SU-DHL-6 (cell line): Measurements from ENCODE around the gene LTK.

ENCODE experiments used
- CTCF ChIP-seq: fragments of 200-600 bp; sonication (generic); IDR thresholded peaks from one replicate; pipeline ENCODE4 v1.5.1; 2017; ENCODE audit warnings: antibody characterized with exemption, mild to moderate bottlenecking, low read length, moderate library complexity; ENCODE audit not compliant: insufficient read depth, poor library complexity, severe bottlenecking
- EZH2phosphoT487 ChIP-seq: fragments of 200-600 bp; sonication (generic), shearing (Covaris generic); conservative IDR thresholded peaks from 2 replicates; pipeline ENCODE4 v1.6.1; 2018; ENCODE audit warnings: mild to moderate bottlenecking, antibody characterized with exemption, low read length, moderate library complexity, mixed read lengths

GRCh38 chr15:41493902-41494189 lies 19.8 kb downstream of the LTK start:
- TF ChIP-seq CTCF (no peak), EZH2phosphoT487 (no peak)
